ENCODE data around the gene GBE1.

GRCh38 chr3:81676706-81677456, 84.6 kb downstream of the GBE1 start:
- no peak for TF ChIP-seq CTCF (IDR thresholded peaks at IDR 0.05; ENCODE audit: insufficient read depth, low read length)
- TF ChIP-seq POLR2AphosphoS5 (IDR thresholded peaks at IDR 0.05; ENCODE audit: low read depth), result no peak
- TF ChIP-seq SPI1 (IDR thresholded peaks at IDR 0.05; ENCODE audit: borderline replicate concordance, low read depth), result no peak
- no peak for TF ChIP-seq GABPA (IDR thresholded peaks at IDR 0.05; ENCODE audit: low read depth)
